ENCODE results near the gene PROZ. TPM values are rescaled to one million over a fixed set of nuclear protein-coding genes. Genes with fewer than 3 reads are reported as not detected.

PROZ gene
- total RNA-seq, 1 donor from 2014 or later = not detected

DNA sequence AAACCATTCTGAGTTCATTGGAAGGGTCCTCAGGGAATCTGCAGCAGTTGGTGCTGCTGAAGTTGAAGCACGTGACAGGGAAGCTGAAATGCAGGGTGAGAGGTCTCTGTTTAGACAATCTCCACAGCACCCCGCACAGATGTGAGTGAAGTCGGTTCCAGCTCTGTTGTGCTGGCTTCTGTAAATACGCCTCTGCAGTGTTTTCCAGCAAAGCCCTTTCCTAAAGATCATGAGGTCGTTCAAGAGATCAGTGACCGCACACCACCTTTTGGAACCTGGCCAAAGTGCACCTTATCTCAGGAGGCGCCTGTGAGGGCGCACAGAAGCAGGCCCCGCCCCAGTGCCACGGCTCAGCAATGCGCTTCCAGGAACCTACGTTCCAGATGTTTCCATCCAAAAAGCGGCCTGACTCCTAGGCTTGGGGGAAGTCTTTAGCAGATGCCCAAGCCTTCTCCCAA lies 61.7 kb downstream of the PROZ start:
- TF ChIP-seq CTCF (conservative IDR thresholded peaks at IDR 0.05) = no peak
- Mint-ChIP-seq H3K27me3 (no peaks in the 10 kb centered on the region), H3K4me1 (ENCODE audit: unreplicated experiment) (peaks cover 4% of the 10 kb centered on the region), H3K4me3 (peak overlapping the region; percentile 41), H3K36me3 (peaks cover 16% of the 10 kb centered on the region), H3K27ac (peak overlapping the region; percentile 80), H3K9me3 (no peaks in the 10 kb centered on the region)
- DNase-seq (ENCODE audit: extremely low spot score, unreplicated experiment) = no peak

GRCh38 chr13:113220877-113221276 lies 62.4 kb downstream of the PROZ start:
- Mint-ChIP-seq H3K36me3 (peaks cover 16% of the 10 kb centered on the region), H3K9me3 (no peaks in the 10 kb centered on the region), H3K4me3 (no peak overlapping the region), H3K27ac (no peak overlapping the region), H3K4me1 (ENCODE audit: unreplicated experiment) (peaks cover 4% of the 10 kb centered on the region), H3K27me3 (no peaks in the 10 kb centered on the region)
- DNase-seq (ENCODE audit: extremely low spot score, unreplicated experiment) = no peak
- TF ChIP-seq CTCF (conservative IDR thresholded peaks at IDR 0.05) = peak; percentile 14

Other genes with a start within 250 kb of the PROZ start
- gene MCF2L, start 189.4 kb upstream of the PROZ start, total RNA-seq (ENCODE audit: low replicate concordance) = 37.3 and 46.9 TPM in 2 replicates
- gene F7, start 52.9 kb upstream of the PROZ start, total RNA-seq (ENCODE audit: low replicate concordance) = 3.0 and 5.3 TPM in 2 replicates
- 34.4 and 53.6 TPM in 2 replicates for gene F10, start 35.8 kb upstream of the PROZ start, total RNA-seq (ENCODE audit: low replicate concordance)
- gene PCID2, start 50.0 kb downstream of the PROZ start, total RNA-seq (ENCODE audit: low replicate concordance) = 46.3 and 59.7 TPM in 2 replicates
- gene CUL4A, start 51.0 kb downstream of the PROZ start, total RNA-seq (ENCODE audit: low replicate concordance) = 64.6 and 69.9 TPM in 2 replicates
- gene LAMP1, start 138.6 kb downstream of the PROZ start, total RNA-seq (ENCODE audit: low replicate concordance) = 152 and 312 TPM in 2 replicates
- gene GRTP1, start 205.5 kb downstream of the PROZ start, total RNA-seq (ENCODE audit: low replicate concordance) = 19.0 and 22.4 TPM in 2 replicates